GM21515 (cell line): ENCODE results near the gene FAM241A.

Experiments used
- ATAC-seq: cut with Tn5 transposase; IDR thresholded peaks from one replicate; pipeline ENCODE4 v1.9.1; 2021; ENCODE audit not compliant: unreplicated experiment

Gene FAM241A

DNA sequence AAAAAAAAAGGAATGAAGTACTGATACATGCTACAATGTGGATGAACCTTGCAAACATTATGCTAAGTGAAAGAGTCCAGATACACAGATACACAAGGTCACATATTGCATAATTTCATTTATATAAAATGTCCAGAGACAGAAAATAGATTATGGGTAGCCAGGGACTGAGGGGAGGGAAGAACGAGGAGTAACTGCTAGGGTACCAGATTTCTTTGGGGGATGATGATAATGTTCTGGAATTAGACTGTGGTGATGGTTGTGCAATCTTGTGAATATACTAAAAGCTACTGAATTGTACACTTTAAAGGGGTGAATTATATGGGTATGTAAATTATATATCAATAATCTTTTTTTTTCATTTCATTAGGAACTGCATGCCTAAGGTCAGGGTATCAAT lies 65.5 kb downstream of the FAM241A start:
- no peak for ATAC-seq

DNA sequence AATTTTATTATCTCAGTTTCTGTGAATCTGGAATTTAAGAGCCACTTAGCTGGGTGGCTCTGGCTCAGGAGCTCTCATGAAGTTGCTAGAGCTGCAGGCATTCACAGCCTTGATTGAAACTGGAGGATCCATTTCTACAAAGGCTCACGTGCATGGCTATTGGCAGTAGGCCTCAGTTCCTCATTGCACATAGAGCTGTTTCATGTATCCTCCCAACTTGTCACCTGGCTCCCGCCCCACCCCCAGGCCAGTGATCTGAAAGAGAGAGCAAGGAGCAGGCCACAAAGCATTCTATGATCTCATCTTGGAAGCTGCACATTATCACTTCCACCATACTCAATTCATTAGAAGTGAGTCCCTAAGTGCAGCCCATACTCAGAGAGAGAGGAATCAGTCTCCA lies 67.8 kb downstream of the FAM241A start:
- peak; percentile 85 for ATAC-seq

- ATAC-seq, result no peak
Observed at GRCh38 chr4:112213856-112214255, 68.6 kb downstream of the FAM241A start.

- ATAC-seq, result no peak
Observed at GRCh38 chr4:112214390-112215264, 69.4 kb downstream of the FAM241A start.

- ATAC-seq, result no peak
Observed at GRCh38 chr4:112219826-112220366, 74.6 kb downstream of the FAM241A start.

GRCh38 chr4:112222219-112222955 lies 77.1 kb downstream of the FAM241A start:
- ATAC-seq, result no peak

DNA sequence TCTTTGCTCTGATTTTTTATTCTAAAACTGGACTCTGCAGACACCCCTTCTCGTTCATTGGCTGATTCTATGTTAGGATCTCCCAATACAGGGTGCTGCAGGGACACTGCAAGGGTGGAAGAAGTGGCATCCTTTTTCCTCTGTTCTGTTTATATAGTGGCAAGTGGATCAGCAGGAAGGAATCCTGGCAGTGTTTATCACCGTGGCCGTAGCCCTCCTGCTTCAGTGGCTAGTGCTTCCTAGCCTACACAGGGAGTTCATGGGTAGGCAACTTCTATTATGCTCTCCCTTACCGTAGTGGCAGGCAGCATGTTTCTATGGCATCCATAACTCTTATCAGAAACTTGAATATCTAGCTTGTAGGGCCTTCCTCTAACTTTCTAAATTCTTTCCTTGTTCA lies 79.9 kb downstream of the FAM241A start:
- no peak for ATAC-seq

DNA sequence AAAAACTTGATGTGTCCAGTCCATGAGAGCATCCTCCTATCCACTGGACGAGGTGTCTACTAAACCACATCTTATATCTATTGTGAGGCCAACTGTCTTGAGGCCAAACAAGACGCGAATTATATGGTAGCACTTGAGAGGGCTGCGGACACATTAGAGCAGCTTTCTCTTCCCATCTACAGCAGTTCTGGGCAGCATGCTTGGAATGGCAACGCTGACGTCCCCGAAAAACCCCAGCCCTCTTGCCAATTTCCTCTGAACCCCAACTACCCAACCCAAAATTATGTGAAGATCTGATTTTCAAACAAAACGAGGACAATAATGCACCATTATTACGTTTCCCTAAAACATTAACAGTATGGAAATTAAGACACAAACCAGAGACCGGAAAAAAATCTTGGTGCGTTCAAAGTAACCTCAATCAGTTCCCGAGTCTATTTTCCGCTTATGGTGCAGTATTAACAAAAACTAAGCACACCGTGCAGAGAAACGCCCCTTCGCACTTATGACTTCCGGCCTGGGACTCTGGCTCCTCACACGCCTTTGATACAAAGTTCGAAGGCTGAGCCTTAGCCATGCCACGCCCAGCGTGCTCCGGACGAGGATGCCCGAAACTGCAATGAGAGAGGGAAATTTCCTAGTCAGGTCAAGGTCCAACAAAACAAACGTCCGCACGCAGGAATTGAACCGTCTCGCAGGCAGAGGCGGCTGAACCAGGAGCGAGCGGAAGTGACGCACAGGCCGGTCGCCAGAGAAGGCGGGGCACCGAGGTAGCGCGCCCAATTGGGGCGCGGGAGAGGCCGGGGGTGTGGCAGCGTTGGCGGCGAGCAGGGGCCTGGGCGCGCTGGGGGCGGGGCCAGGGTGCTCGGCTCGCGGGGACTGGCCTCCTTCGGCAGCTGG lies 85.9 kb downstream of the FAM241A start:
- ATAC-seq, result peak; percentile 82

GRCh38 chr4:112231779-112232713 lies 86.8 kb downstream of the FAM241A start, which contains the start of gene AP1AR:
TSS of gene AP1AR (plus strand) at chr4:112231787. CDS start at chr4:112232092, 305 bp downstream.
- peak; percentile 65 for ATAC-seq

- no peak for ATAC-seq
Observed at GRCh38 chr4:112234952-112235609, 89.8 kb downstream of the FAM241A start.

DNA sequence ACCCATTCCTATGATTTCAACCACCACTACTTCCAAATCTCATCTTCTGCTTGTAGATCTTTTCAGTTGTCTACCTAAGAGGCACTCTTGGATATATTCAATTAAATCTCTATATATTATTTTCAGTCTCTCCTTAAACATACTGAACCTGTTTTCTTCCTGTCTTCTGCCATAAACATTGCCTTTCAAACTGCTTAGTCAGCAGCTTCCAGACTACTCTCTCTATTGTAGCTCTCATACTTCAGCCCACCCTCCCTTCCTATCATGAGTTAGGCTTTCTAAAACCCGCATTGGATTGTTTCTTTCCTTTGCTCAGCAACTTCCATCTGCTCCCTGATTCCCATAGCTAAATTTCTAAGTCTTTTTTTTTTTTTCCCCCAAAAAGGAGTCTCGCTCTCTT lies 90.8 kb downstream of the FAM241A start:
- no peak for ATAC-seq

DNA sequence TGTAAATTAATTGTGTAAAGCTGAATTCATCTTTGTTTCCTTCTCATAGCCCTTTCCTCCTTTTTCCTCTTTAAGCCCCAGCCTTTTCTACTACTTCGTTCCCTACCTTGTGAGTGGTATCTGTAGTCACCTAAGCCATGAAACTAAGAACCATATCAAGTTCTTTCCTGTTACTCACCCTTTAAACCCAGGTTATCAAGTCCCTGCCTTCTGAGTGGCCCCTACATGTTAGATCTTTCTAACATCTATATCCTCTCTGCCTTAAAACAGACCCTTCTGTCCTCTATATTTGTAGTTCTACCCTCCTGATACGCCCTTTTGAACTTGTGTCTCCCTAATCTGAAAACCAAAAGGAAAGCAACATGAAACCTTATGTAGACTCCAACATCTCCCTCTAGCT lies 93.6 kb downstream of the FAM241A start:
- ATAC-seq, result no peak
